ENCODE data around the gene RAB36.

Gene RAB36

DNA sequence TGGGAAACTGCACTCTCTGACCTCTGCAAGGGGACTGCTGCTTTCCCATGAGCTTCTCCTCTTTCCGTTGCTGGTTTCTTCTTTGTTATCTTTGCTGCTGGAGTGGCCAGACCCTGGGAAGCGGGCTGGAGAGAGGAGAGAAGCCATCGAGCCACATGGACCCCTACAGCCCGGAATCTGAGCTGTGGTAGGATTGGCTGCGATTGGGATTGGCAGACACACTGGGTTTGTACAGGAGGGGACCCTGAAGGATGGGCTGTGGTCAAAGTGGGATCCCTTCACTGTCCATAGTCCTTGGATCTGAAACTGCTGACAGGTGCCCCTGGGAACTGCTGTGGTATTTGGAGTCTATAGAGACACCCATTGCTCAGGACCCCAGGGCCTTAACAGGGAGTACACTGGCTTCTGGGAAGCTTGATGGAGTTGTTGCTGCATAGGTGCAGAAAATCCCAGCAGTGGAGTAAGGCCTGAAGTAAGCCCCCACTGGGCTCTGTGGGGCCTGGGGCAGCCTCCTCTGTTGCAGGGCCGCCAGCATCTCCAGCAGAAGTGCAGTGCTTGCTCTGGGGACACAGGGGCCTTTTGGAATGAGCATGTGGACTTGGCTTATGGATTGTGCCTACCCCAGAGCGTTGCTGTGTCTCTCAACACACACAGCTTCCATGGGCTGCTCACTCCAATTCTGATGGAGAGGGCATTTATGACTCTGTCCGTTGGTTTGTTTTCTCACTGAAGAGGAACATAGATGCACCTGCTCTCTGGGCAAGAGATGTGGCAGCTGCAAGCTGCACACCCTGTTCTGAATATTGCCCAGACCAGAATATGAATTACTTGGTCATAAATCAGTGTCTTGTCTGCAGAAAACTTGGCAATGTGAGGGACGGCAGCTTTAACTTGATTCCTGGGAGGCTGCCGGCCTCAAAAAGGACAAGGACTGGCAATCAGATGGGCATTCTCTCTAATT is 67.1 kb downstream of the RAB36 start:
- no peak for DNase-seq

DNA sequence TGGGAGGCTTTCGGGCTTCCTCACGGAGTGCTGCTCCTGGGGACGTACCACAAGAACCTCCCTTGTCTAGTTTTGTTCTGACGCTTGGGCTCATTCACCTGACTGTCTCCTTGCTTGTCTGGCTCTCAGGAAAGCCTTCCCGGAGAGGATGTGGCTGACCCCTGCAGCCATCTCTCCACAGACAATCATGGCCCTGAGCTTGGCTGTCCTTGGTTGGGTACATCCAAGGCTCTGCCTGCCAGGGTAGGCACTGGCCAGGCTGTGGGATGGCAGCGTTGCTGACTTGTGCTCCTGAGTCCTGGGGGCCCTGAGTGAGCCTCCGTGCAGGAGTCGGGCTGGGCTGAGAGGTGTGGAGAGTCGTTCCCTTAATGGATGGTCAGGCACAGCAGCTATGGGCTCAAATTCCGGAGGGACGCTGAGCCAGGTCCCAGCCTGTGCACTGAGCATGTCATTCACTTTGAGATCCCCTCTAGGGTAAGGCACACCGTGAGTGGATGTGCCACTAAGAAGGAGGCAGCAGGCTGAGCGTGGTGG is 67.8 kb downstream of the RAB36 start:
- DNase-seq, result no peak

DNA sequence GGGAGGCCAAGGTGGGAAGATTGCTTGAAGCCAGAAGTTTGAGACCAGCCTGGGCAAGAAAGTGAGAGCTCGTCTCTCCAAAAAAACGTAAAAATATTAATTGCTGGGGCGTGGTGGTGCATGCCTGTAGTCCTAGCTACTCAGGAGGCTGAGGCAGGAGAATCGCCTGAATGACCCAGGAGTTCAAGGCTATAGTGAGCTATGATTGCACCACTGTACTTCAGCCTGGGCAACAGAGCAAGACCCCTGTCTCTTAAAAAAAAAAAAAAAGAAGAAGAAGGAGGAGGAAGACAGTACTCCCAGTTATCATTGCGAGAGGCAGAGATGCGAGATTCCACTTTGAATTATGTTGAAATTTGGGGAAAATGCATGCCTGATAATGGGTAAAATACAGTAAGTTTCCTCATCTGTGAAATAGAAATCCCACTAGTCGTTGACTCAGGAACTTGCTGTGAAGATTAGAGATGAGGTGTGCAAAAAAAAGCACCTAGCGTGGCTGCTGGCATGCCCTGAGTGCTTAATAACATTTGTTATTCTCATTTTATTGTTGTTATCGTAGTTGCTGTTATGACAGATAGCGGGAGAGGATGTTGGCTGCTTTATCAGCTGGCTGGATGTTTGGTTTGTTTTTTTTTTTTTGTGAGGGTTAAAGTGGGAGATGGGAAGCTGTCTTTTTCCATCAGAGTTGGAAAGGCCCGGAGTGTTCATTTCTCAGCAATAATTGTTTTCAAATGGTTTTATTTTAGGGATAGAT is 68.5 kb downstream of the RAB36 start:
- DNase-seq, result peak; percentile 38
